ENCODE results near the gene PPIH. TPM values are rescaled to one million over a fixed set of nuclear protein-coding genes. Genes with fewer than 3 reads are reported as not detected.

The PPIH gene
- total and polyA plus RNA-seq, 10 of the 15 experiments (the other 5 are each of a cell fraction or from before 2014, with no cell fraction given) = 75.1 to 172 (median 122) TPM

- no peak for TF ChIP-seq NR2F1 (conservative IDR thresholded peaks at IDR 0.05)
- no peak for TF ChIP-seq EED (IDR thresholded peaks at IDR 0.05; ENCODE audit: low read depth)
- TF ChIP-seq NR2C1 (IDR thresholded peaks at IDR 0.05) = peak; percentile 76
- peak; percentile 40; the same call in 1 of the 2 replicates for TF ChIP-seq NFIC (IDR thresholded peaks at IDR 0.05; ENCODE audit: low read depth, low read length)
- no peak for TF ChIP-seq SRF (IDR thresholded peaks at IDR 0.05; ENCODE audit: low read depth in 2 of 2, low read length in 2 of 2)
- TF ChIP-seq RCOR1 (conservative IDR thresholded peaks at IDR 0.05; ENCODE audit: low read depth, low read length) = no peak
- TF ChIP-seq CHD1 (IDR thresholded peaks at IDR 0.05; ENCODE audit: low read depth, low read length) = no peak
- peak; percentile 40 for TF ChIP-seq ZNF687 (IDR thresholded peaks at IDR 0.05)
- peak; percentile 97 for TF ChIP-seq USF2 (IDR thresholded peaks at IDR 0.05; ENCODE audit: borderline replicate concordance, low read depth, low read length)
- TF ChIP-seq SKIL (IDR thresholded peaks at IDR 0.05; ENCODE audit: low read depth, poor library complexity, severe bottlenecking) = peak; percentile 72
- no peak for TF ChIP-seq FOXM1 (IDR thresholded peaks at IDR 0.05; ENCODE audit: low read depth, low read length)
- TF ChIP-seq KDM1A (IDR thresholded peaks at IDR 0.05; ENCODE audit: borderline replicate concordance) = no peak
- peak; percentile 78 for TF ChIP-seq NBN (IDR thresholded peaks at IDR 0.05)
- TF ChIP-seq ZNF622 (IDR thresholded peaks at IDR 0.05) = no peak
- 0 out of 2 replicates have a peak, but pooled peaks have one; percentile 4 for TF ChIP-seq IRF4 (IDR thresholded peaks at IDR 0.05; ENCODE audit: low read depth, low read length)
- no peak for TF ChIP-seq CEBPB (IDR thresholded peaks at IDR 0.05; ENCODE audit: borderline replicate concordance in 1 of 2, low read depth in 2 of 2, low read length in 2 of 2)
- peak; percentile 47 for TF ChIP-seq HCFC1 (IDR thresholded peaks at IDR 0.05; ENCODE audit: low read length)
- peak; percentile 85 for TF ChIP-seq NKRF (conservative IDR thresholded peaks at IDR 0.05)
- peak; percentile 97 for TF ChIP-seq MXI1 (IDR thresholded peaks at IDR 0.05; ENCODE audit: low read depth, low read length)
Observed at GRCh38 chr1:42681741-42682483, 23.7 kb downstream of the PPIH start, which contains the start of gene YBX1 (continued).
